ENCODE data around the gene TMC6. TPM values are rescaled to one million over a fixed set of nuclear protein-coding genes. Genes with fewer than 3 reads are reported as not detected.

TMC6 gene
- total and polyA plus RNA-seq, 2 of the 13 experiments (the other 11 are each of a cell fraction or from before 2014, with no cell fraction given) = 48.4 to 99.1 TPM

- no peak for TF ChIP-seq SOX5 (CRISPR knock-in tag; IDR thresholded peaks at IDR 0.05; ENCODE audit: borderline replicate concordance)
- TF ChIP-seq PCBP1 (IDR thresholded peaks at IDR 0.05; ENCODE audit: borderline replicate concordance, low read depth, low read length) = no peak
- peak; percentile 36; the same call in 1 of the 2 replicates for TF ChIP-seq MEIS1 (CRISPR knock-in tag; IDR thresholded peaks at IDR 0.05; ENCODE audit: borderline replicate concordance)
- no peak for TF ChIP-seq ZNF101 (CRISPR knock-in tag; IDR thresholded peaks at IDR 0.05; ENCODE audit: borderline replicate concordance, low read depth)
- no peak for TF ChIP-seq ZNF331 (CRISPR knock-in tag; IDR thresholded peaks at IDR 0.05)
- TF ChIP-seq ZNF605 (CRISPR knock-in tag; IDR thresholded peaks at IDR 0.05) = peak; percentile 36; the same call in 1 of the 2 replicates
- no peak for TF ChIP-seq PCBP2 (optimal IDR thresholded peaks at IDR 0.05; ENCODE audit: low read depth, low read length, poor library complexity, severe bottlenecking)
- no peak for TF ChIP-seq NFATC3 (CRISPR knock-in tag; IDR thresholded peaks at IDR 0.05)
- TF ChIP-seq TEAD3 (CRISPR knock-in tag; optimal IDR thresholded peaks at IDR 0.05; ENCODE audit: borderline replicate concordance) = no peak
- no peak for TF ChIP-seq JUN (CRISPR knock-in tag; IDR thresholded peaks at IDR 0.05)
- TF ChIP-seq JUND (CRISPR knock-in tag; IDR thresholded peaks at IDR 0.05) = no peak
- no peak for TF ChIP-seq HMG20B (CRISPR knock-in tag; conservative IDR thresholded peaks at IDR 0.05)
- TF ChIP-seq, protein P1, sequence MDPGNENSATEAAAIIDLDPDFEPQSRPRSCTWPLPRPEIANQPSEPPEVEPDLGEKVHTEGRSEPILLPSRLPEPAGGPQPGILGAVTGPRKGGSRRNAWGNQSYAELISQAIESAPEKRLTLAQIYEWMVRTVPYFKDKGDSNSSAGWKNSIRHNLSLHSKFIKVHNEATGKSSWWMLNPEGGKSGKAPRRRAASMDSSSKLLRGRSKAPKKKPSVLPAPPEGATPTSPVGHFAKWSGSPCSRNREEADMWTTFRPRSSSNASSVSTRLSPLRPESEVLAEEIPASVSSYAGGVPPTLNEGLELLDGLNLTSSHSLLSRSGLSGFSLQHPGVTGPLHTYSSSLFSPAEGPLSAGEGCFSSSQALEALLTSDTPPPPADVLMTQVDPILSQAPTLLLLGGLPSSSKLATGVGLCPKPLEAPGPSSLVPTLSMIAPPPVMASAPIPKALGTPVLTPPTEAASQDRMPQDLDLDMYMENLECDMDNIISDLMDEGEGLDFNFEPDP (CRISPR knock-in tag; conservative IDR thresholded peaks at IDR 0.05) = 0 out of 2 replicates have a peak, but pooled peaks have one; percentile 86
- TF ChIP-seq ELF3 (CRISPR knock-in tag; IDR thresholded peaks at IDR 0.05) = no peak
- no peak for TF ChIP-seq KLF16 (CRISPR knock-in tag; IDR thresholded peaks at IDR 0.05)
- no peak for TF ChIP-seq ZFP90 (CRISPR knock-in tag; IDR thresholded peaks at IDR 0.05; ENCODE audit: borderline replicate concordance)
- no peak for TF ChIP-seq IRX3 (CRISPR knock-in tag; IDR thresholded peaks at IDR 0.05; ENCODE audit: borderline replicate concordance, low read depth)
- TF ChIP-seq NR2C2 (CRISPR knock-in tag; IDR thresholded peaks at IDR 0.05; ENCODE audit: borderline replicate concordance) = peak; percentile 61
- no peak for TF ChIP-seq SYNCRIP (IDR thresholded peaks at IDR 0.05; ENCODE audit: insufficient read depth, low read depth, low read length)
- peak; percentile 56 for TF ChIP-seq DPF2 (CRISPR knock-in tag; IDR thresholded peaks at IDR 0.05; ENCODE audit: borderline replicate concordance, low read depth)
- no peak for TF ChIP-seq ZBTB43 (CRISPR knock-in tag; conservative IDR thresholded peaks at IDR 0.05)
- TF ChIP-seq, protein P2, sequence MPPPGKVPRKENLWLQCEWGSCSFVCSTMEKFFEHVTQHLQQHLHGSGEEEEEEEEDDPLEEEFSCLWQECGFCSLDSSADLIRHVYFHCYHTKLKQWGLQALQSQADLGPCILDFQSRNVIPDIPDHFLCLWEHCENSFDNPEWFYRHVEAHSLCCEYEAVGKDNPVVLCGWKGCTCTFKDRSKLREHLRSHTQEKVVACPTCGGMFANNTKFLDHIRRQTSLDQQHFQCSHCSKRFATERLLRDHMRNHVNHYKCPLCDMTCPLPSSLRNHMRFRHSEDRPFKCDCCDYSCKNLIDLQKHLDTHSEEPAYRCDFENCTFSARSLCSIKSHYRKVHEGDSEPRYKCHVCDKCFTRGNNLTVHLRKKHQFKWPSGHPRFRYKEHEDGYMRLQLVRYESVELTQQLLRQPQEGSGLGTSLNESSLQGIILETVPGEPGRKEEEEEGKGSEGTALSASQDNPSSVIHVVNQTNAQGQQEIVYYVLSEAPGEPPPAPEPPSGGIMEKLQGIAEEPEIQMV (CRISPR knock-in tag; IDR thresholded peaks at IDR 0.05; ENCODE audit: low read depth) = 0 out of 2 replicates have a peak, but pooled peaks have one; percentile 20
- no peak for TF ChIP-seq ZNF350 (CRISPR knock-in tag; IDR thresholded peaks at IDR 0.05; ENCODE audit: borderline replicate concordance, low read depth)
- TF ChIP-seq SP1 (IDR thresholded peaks at IDR 0.05) = no peak
- no peak for TF ChIP-seq SP1 (CRISPR knock-in tag; IDR thresholded peaks at IDR 0.05)
- no peak for TF ChIP-seq GTF2F1 (IDR thresholded peaks at IDR 0.05; ENCODE audit: low read length)
- TF ChIP-seq NR3C1 (CRISPR knock-in tag; IDR thresholded peaks at IDR 0.05) = no peak
These were observed 11.3 kb downstream of the TMC6 start (continued) for GRCh38 chr17:78117027-78117981.

All from HepG2 (cell line).